LoVo (cell line): ENCODE data around the gene ACIN1.

Source experiments
- DNase-seq: peaks from one replicate; pipeline ENCODE4 v3.0.0-alpha.2; 2016; ENCODE audit warnings: low spot score

The ACIN1 gene

GRCh38 chr14:23057757-23058653 is 36.9 kb downstream of the ACIN1 start:
- DNase-seq: peak; percentile 89

DNA sequence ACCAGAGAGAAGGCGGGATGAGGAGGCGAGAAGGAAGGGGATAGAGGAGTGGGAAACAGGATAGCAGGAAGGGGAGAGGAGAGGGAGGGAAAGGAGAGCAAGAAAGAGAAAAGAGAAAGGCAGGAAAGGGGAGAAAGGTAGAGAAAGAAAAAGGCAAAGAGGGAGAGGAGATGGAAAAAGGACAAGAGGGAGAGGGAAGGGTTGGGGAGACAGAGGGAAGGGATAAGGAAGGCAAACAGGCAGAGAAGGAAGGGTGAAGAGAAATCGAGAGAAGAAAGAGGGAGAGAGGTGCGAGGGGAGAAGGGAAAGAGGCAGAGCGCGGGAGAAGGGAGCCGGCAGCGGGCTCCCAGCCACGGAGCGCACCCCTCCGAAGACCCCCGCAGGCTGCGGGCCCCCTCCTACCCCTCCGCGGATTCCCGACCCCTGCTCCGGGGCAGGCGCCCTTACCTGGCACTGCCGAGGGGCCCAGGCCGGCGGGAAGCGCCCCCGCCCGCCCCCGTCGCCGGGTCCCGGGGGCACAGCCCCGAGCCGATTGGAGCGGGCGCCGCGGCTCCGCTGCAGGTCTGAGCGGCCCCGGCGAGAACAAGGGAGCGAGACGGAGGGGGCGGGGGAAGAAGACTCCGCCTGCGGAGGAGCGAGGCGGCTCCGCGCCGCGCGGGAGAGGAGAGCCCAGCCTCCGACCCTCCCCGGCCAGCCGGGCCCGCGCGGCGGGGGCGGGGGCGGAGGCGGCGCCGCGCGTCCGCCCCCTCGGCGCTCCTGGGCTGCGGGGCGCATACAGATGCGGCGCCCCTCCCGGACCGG is 37.8 kb downstream of the ACIN1 start, which contains the start of gene CDH24:
CDH24 (minus strand) TSS at position 565 of the 801 bp plus-strand sequence. CDS start 1,787 bp downstream, outside the sequence.
- peak; percentile 79 for DNase-seq

DNA sequence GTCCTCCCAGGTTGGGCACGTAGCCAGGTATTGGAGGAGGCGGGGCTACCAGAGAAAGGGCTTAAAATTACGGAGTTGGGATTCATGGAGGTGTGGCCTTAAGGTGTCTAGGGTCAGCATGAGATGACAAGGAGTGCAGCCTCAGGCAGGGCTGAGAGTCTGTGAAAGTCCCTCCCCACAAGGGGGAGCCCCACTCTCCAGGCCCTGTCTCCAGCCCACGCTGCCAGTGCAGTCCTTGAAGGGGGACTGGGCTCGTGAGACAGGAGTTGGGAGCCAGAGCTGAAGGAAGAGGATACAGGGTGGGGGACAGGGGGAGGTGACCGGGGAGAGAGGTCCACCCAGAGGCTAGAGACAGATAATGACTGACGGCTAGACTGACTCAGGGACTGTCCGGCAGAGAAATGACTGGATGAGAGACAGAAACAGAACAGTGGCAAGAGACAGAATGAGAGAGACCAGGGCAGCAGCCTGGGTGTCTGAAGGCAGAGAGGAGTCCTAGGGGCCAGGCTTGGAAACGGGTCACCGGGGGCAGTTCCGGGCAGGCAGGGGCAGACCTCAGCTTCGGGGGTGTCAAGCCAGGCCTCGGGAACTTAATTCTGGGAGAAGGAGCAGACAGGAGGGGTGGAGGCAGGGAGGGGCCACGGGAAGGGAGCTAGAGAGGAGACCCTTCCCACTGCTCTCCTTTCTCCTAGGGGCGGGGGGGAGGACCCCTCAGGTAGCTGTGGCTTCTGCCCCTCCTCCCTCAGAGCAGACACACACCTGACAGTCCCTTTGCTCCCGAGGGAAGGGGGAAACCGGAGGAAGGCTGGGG is 38.6 kb downstream of the ACIN1 start:
- peak; percentile 76 for DNase-seq

GRCh38 chr14:23055621-23056144 is 39.3 kb downstream of the ACIN1 start:
- DNase-seq: no peak

- DNase-seq: no peak
Observed at GRCh38 chr14:23055147-23055550, 39.8 kb downstream of the ACIN1 start.

- DNase-seq: no peak
Observed at GRCh38 chr14:23054000-23054811, 40.7 kb downstream of the ACIN1 start.

DNA sequence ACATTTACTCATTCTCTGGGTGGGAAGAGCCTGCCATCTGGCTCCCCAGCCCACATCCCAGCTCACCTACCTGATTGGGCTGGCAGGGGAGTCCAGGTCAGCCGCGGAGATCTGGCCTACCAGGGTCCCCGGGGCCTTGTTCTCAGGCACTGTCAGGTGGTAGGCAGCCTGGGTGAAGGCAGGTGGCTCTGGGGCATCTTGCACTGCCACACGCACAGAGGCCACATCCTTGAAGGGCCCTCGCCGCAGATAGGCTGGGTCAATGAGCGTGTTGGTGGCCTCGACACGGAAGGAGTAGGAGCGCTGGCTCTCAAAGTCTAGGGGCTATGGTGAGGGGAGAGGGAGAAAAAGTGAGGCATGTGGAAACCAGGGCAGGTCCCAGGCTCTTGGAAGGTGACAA is 41.5 kb downstream of the ACIN1 start:
- no peak for DNase-seq

DNA sequence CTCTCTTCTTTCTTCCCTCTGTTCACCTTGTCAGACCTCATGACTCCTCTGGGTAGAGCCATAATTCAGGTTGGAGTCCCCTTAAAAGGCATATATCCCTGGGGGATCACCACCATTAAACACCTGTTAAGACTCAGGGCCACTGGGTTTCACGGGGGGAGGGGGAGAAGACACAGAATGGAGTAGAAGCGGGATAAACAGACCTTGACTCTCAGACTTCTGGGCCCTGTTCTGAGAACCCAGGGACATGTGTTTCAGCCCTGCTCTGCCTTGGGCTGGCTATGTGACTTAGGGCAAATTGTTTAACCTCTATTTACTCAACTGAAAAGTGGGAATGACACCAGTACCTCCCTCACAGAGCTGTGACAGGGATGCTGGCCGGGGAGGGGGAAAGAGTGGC is 42.3 kb downstream of the ACIN1 start:
- no peak for DNase-seq

GRCh38 chr14:23052182-23052623 is 42.7 kb downstream of the ACIN1 start:
- no peak for DNase-seq

DNA sequence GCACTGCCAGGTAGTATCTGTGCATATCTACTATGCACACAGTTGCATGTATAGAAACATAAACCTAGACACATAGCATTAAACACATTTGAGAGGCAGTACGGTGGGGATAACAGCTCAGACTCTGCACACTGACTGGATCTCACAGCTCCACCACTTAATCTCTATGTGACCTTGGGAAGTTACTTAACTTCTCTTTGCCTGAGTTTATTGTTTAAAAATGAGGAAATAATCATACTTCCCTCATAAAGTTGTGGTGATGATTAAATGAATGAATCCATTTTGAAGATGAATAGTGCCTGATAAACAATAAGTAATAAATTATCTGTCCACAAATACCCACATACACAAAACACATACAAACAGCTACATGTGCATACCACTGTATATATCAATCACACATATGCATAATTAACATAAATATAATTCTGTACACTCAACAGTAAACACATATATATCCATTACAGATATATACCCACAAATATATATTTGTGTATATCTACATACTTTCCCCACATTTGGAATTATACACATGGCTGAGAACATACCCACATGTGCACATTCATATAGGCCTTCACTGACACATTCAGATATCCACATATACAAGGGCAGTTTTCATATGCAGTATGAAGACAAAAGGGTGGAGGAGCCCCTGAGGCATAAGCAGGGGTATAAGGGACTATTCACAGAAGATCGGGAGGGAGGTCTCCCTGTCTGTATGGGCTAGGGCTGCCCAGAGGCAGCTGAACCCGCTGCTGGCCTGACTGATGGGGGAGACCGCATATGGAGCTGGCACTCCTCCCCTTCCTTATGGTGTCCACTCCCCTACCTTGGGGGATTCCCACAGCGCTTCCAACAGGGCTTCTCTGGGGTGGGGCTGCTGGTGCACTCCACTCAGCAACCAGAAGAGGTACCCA is 43.5 kb downstream of the ACIN1 start:
- DNase-seq: no peak

DNA sequence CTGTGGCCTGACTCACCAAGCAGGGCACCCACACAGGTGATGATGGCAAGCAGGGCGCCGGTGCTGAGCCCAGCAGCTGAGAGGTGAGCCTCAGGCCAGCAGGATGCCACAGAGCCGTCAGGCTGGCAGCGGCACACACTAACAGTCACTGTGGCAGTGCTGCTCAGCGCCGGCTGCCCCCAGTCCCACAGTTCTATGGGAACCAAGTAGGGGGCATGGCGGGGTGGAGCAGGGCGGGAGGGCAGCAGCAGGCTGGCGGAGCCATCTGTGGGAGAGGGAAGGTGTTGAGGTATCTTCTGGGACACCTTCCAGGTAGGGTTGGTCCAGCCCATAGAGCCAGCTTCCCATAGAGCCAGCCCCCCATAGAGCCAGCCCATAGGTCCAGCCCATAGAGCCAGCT is 45.9 kb downstream of the ACIN1 start:
- DNase-seq: no peak

- no peak for DNase-seq
Observed at GRCh38 chr14:23047751-23048693, 46.9 kb downstream of the ACIN1 start.

- no peak for DNase-seq
Observed at GRCh38 chr14:23047034-23047634, 47.8 kb downstream of the ACIN1 start.

DNA sequence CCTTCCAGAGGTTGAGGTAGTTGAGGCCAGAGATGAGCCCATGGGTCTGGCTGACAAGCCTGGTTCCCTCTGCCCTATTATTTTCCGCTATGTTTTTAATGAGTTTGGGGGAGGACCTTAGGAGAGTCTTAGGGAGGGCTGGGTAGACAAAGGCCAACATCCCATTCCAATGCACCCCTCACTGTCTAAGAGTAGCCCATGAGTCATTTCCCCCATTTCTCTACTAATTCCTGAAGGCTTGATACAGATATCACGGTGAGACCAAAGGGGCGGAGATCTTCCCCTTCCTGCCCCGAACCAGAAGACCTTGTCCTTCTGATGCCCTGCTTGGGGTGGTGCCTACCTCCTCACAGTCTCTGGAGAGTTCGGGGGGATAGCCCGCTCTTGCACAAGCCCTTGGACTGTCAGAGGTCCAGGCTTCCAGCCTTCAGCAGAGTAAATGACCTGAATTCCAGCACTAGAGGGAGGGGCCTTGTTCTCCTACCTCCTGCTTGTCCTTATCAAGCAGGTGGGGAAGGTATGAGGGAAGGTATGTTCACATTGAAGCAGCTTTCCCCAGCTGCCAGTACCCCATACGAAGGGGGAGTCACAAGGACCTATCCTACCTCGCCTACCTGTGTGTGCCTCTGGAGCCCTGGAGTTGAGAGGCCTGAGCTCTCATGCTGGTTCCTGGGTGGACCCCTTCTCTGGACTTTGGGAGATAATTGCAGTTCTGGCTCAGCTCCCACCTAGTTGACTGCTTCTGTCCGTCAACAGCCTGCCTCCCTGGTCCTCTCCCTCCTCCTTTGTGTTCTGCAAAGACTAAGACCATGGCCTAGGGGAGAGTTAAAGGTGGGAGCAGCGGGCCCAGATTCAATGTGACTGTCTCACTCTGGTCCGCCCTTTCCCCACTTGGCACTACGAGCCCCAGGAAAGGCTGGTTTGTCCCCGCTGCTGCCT is 49.2 kb downstream of the ACIN1 start:
- DNase-seq: no peak

DNA sequence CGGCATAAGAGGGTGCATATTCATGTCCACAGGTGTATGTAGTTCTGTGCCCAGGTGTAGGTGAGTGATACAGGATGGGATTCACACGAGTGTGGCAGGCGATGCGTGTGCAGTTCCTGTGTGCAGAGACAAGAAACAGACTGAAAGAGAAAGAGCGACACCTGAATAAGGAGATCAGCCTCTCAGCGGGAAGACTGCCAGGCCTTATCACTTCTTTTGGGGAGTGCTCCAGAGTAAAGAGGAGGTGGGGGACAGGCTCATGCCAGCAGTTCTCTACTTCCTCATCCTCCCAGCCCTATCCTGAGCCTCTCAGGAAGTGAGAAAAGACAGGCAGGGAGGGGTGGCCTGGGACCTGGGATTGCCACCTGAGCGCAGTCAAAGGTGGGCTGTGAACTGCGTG is 50.1 kb downstream of the ACIN1 start:
- no peak for DNase-seq

GRCh38 chr14:23043754-23044153 is 51.2 kb downstream of the ACIN1 start:
- no peak for DNase-seq

DNA sequence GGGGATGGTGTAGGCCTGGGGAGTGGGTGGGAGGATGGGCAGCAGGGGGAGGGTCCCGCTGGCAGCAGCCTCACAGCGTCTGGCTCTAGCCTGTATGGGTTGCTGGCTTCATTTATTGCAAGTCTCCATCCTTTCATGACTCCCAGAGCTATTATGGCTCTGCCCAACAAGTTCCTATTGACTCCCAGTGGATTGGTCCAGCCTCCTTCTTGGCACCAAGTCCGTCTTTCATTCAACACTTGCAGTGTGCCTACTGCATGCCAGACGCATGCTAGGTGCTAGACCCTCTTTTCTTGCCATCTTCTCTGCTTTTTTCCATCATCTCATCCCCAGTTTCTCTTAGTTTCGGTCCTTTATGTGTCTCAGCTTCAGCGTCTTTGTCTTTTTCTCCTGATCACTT is 51.8 kb downstream of the ACIN1 start:
- no peak for DNase-seq
